ENCODE measurements around the gene COPS6.
A peak's percentile ranks its signal among the peaks of the same experiment; 100 is the strongest.

COPS6 gene

GRCh38 chr7:100119072-100119969 is 30.6 kb downstream of the COPS6 start, which contains the start of the genes CNPY4 and TAF6 (continued):
- no peak for TF ChIP-seq PBX3 (CRISPR knock-in tag; IDR thresholded peaks at IDR 0.05)
- TF ChIP-seq ZNF223 (tag by site-specific recombination; IDR thresholded peaks at IDR 0.05): no peak
- no peak; the same call in 1 of the 2 replicates for TF ChIP-seq OVOL3 (tag by site-specific recombination; IDR thresholded peaks at IDR 0.05)
- no peak for TF ChIP-seq ZNF354C (tag by site-specific recombination; IDR thresholded peaks at IDR 0.05; ENCODE audit: borderline replicate concordance, low read depth)
- TF ChIP-seq ZBTB49 (tag by site-specific recombination; IDR thresholded peaks at IDR 0.05; ENCODE audit: low read depth): no peak
- TF ChIP-seq ZNF350 (tag by site-specific recombination; IDR thresholded peaks at IDR 0.05): no peak
- TF ChIP-seq ZNF830 (tag by site-specific recombination; IDR thresholded peaks at IDR 0.05; ENCODE audit: low read depth): no peak
- no peak for TF ChIP-seq ATF2 (tag by site-specific recombination; IDR thresholded peaks at IDR 0.05; ENCODE audit: low read depth)
- TF ChIP-seq INSM2 (tag by site-specific recombination; IDR thresholded peaks at IDR 0.05): no peak
- TF ChIP-seq ZNF610 (tag by site-specific recombination; IDR thresholded peaks at IDR 0.05; ENCODE audit: borderline replicate concordance): 0 out of 2 replicates have a peak, but pooled peaks have one; percentile 43
- no peak for TF ChIP-seq ZNF513 (tag by site-specific recombination; IDR thresholded peaks at IDR 0.05)
- TF ChIP-seq ZNF426 (tag by site-specific recombination; IDR thresholded peaks at IDR 0.05): no peak
- TF ChIP-seq AEBP2 (tag by site-specific recombination; IDR thresholded peaks at IDR 0.05; ENCODE audit: borderline replicate concordance): no peak
- peak; percentile 77 for TF ChIP-seq EGR2 (tag by site-specific recombination; IDR thresholded peaks at IDR 0.05; ENCODE audit: low read depth)
- no peak for TF ChIP-seq ZNF596 (tag by site-specific recombination; IDR thresholded peaks at IDR 0.05)
- TF ChIP-seq HOXD13 (CRISPR knock-in tag; IDR thresholded peaks at IDR 0.05; ENCODE audit: borderline replicate concordance): no peak
- TF ChIP-seq KLF9 (tag by site-specific recombination; IDR thresholded peaks at IDR 0.05; ENCODE audit: low read depth): peak; percentile 93
- TF ChIP-seq PRDM4 (tag by site-specific recombination; IDR thresholded peaks at IDR 0.05): no peak; the same call in 1 of the 2 replicates
- no peak for TF ChIP-seq ZNF529 (tag by site-specific recombination; IDR thresholded peaks at IDR 0.05; ENCODE audit: insufficient replicate concordance)
- TF ChIP-seq ZNF280D (tag by site-specific recombination; IDR thresholded peaks at IDR 0.05): no peak
- no peak for TF ChIP-seq GLI4 (tag by site-specific recombination; IDR thresholded peaks at IDR 0.05)

Measured in HEK293 (cell line).